DOHH2 (cell line): ENCODE measurements around the gene SCFD2.

ENCODE experiments used
- EZH2phosphoT487 ChIP-seq: fragments of 200-600 bp; sonication (generic); IDR thresholded peaks from 2 replicates; pipeline ENCODE4 v1.6.1; 2017; ENCODE audit warnings: borderline replicate concordance, mild to moderate bottlenecking, antibody characterized with exemption, low read length, moderate library complexity, mixed read lengths
- TF ChIP-seq, protein P1 (sequence below): fragments of 200-600 bp; sonication (generic); IDR thresholded peaks from one replicate; pipeline ENCODE4 v1.5.1; 2014; ENCODE audit warnings: antibody characterized with exemption, mild to moderate bottlenecking, low read depth, low read length; ENCODE audit not compliant: poor library complexity, severe bottlenecking

DNA sequence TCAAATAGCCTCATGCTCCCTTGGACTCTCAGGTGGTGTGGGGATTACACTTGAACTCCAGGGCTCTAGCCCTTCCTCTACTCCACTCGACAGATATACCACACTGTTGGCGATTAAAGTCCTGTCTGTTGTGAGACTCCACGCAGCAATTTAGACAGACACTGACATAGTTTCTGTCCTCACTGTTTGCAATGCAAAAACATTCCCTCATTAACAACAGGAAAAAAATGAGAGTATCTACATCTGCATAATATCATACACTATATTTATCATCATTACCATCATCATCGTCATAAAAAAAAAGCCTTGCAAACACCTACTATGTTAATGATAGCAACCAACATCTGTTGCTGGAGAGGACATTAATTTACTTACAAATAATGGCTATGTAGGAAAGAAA, 371.3 kb downstream of the SCFD2 start:
- TF ChIP-seq, protein P1, sequence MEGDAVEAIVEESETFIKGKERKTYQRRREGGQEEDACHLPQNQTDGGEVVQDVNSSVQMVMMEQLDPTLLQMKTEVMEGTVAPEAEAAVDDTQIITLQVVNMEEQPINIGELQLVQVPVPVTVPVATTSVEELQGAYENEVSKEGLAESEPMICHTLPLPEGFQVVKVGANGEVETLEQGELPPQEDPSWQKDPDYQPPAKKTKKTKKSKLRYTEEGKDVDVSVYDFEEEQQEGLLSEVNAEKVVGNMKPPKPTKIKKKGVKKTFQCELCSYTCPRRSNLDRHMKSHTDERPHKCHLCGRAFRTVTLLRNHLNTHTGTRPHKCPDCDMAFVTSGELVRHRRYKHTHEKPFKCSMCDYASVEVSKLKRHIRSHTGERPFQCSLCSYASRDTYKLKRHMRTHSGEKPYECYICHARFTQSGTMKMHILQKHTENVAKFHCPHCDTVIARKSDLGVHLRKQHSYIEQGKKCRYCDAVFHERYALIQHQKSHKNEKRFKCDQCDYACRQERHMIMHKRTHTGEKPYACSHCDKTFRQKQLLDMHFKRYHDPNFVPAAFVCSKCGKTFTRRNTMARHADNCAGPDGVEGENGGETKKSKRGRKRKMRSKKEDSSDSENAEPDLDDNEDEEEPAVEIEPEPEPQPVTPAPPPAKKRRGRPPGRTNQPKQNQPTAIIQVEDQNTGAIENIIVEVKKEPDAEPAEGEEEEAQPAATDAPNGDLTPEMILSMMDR, result no peak
- TF ChIP-seq EZH2phosphoT487, result no peak
